ENCODE measurements around the gene PARVB. TPM values are rescaled to one million over a fixed set of nuclear protein-coding genes. Genes with fewer than 3 reads are reported as not detected.
A peak's percentile ranks its signal among the peaks of the same experiment; 100 is the strongest.

Gene PARVB
- total and polyA plus RNA-seq, 12 donors = 46.7 to 201 (median 91.2) TPM

- Histone ChIP-seq H3K27ac (no peak overlapping the region), H3K9me3 (no peaks in the 10 kb centered on the region), H3K4me3 (no peak overlapping the region), H3K4me1 (peaks cover 0 to 39% (median 17%) of the 10 kb centered on the region in 9 donors), H3K36me3 (peaks cover 0 to 4% (median 0%) of the 10 kb centered on the region in 9 donors), H3K27me3 (no peaks in the 10 kb centered on the region)
- intact Hi-C loops (cut with DNase I) = no loop called here
- 95 to 98% methylated on average over 8 of the region's 8 CpGs for WGBS, 2 donors
- DNase-seq = no peak
- TF ChIP-seq CTCF (IDR thresholded peaks at IDR 0.05) = no peak
- ATAC-seq = no peak
Observed at GRCh38 chr22:44076825-44077224, 52.7 kb downstream of the PARVB start.

- peaks cover 0 to 29% (median 4%) of the 10 kb centered on the region in 9 donors for H3K4me1 ChIP-seq
- H3K4me3 ChIP-seq = no peak overlapping the region
- DNase-seq = peak; percentile 68 to 73
- WGBS, 2 donors = 50 to 52% methylated on average over 27 of the region's 27 CpGs
- H3K27me3 ChIP-seq = no peaks in the 10 kb centered on the region
- peak in 3 of 8 donors; percentile 30 to 51 (median 33) for ATAC-seq
- peaks cover 0 to 14% (median 3%) of the 10 kb centered on the region in 11 donors for H3K9me3 ChIP-seq
- peak; percentile 71 to 90 (median 88) for TF ChIP-seq CTCF (IDR thresholded peaks at IDR 0.05)
- peaks cover 0 to 19% (median 0%) of the 10 kb centered on the region in 9 donors for H3K36me3 ChIP-seq
- no peak overlapping the region for H3K27ac ChIP-seq
- intact Hi-C loops (cut with DNase I) = loop anchor here in 8 of 10 donors (2.0 to 10.0 kb wide), 9 partner anchors 54 to 546 kb away; partner anchors contain the start of genes PARVB (in 2 of the 8) and RTL6 (in 1 of the 8)
Observed at GRCh38 chr22:44080936-44081861, 57.1 kb downstream of the PARVB start.

GRCh38 chr22:44082801-44083200 is 58.7 kb downstream of the PARVB start:
- ATAC-seq (no peak), DNase-seq (no peak)
- H3K4me1 ChIP-seq = peaks cover 0 to 40% (median 16%) of the 10 kb centered on the region in 9 donors
- no peak overlapping the region for H3K4me3 ChIP-seq
- intact Hi-C loops (cut with DNase I) = loop anchor here in 5 of 10 donors (5.0 to 10.0 kb wide), 6 partner anchors 58 to 544 kb away; partner anchors contain the start of genes PARVB (in 2 of the 5) and RTL6 (in 1 of the 5)
- peaks cover 0 to 14% (median 3%) of the 10 kb centered on the region in 11 donors for H3K9me3 ChIP-seq
- WGBS, 2 donors = 93 to 94% methylated on average over 9 of the region's 9 CpGs
- H3K36me3 ChIP-seq = peaks cover 0 to 19% (median 0%) of the 10 kb centered on the region in 9 donors
- no peak for TF ChIP-seq CTCF (IDR thresholded peaks at IDR 0.05)
- no peak overlapping the region for H3K27ac ChIP-seq
- no peaks in the 10 kb centered on the region for H3K27me3 ChIP-seq

- H3K27ac ChIP-seq = peak overlapping the region in 4 of 10 donors; percentile 5 to 69 (median 20)
- H3K27me3 ChIP-seq = no peaks in the 10 kb centered on the region
- DNase-seq (no peak), ATAC-seq (peak in 6 of 8 donors; percentile 5 to 53 (median 34))
- peaks cover 0 to 21% (median 0%) of the 10 kb centered on the region in 9 donors for H3K36me3 ChIP-seq
- TF ChIP-seq CTCF (IDR thresholded peaks at IDR 0.05) = no peak
- H3K4me1 ChIP-seq = peaks cover 3 to 44% (median 16%) of the 10 kb centered on the region in 9 donors
- intact Hi-C loops (cut with DNase I) = loop anchor here in 5 of 10 donors (2.0 to 10.0 kb wide), 7 partner anchors 59 to 543 kb away; partner anchors contain the start of genes PARVB (in 2 of the 5) and RTL6 (in 1 of the 5)
- peaks cover 0 to 14% (median 3%) of the 10 kb centered on the region in 11 donors for H3K9me3 ChIP-seq
- no peak overlapping the region for H3K4me3 ChIP-seq
- whole genome bisulfite sequencing, 2 donors = 89 to 94% methylated on average over 11 of the region's 11 CpGs
Observed at GRCh38 chr22:44084044-44084772, 60.1 kb downstream of the PARVB start.

Data from heart right ventricle (tissue), 16 donors.